GM23338 (cell line): ENCODE measurements around the gene IQSEC2.

Source experiments
- CREB1 ChIP-seq: fragments of 250-450 bp; sonication (Bioruptor Pico); IDR thresholded peaks from 2 replicates; pipeline ENCODE4 v1.5.0; 2020; ENCODE audit warnings: low read depth, mild to moderate bottlenecking, moderate library complexity
- EZH2 ChIP-seq: fragments of 200-600 bp; sonication (generic); IDR thresholded peaks from one replicate; pipeline ENCODE4 v1.8.0; 2017; ENCODE audit warnings: antibody characterized with exemption, mild to moderate bottlenecking, low read depth; ENCODE audit not compliant: unreplicated experiment
- JUNB ChIP-seq: IDR thresholded peaks from one replicate; pipeline ENCODE4 v1.6.1; 2016; ENCODE audit warnings: antibody characterized with exemption; ENCODE audit not compliant: unreplicated experiment
- TF ChIP-seq, protein P1 (sequence below), 2 experiments: fragments of 200-600 bp in 1 of 2; sonication (generic) in 1 of 2; conservative IDR thresholded peaks; 2 replicates each; pipeline versions ENCODE4 v1.5.1 to v1.6.1; 2016 to 2017; ENCODE audit warnings: antibody characterized with exemption in 2 of 2, low read depth in 2 of 2, mild to moderate bottlenecking in 2 of 2, moderate library complexity in 1 of 2
- TF ChIP-seq, protein P2 (sequence below): IDR thresholded peaks from one replicate; pipeline ENCODE4 v1.6.1; 2018; ENCODE audit warnings: antibody characterized with exemption; ENCODE audit not compliant: unreplicated experiment

DNA sequence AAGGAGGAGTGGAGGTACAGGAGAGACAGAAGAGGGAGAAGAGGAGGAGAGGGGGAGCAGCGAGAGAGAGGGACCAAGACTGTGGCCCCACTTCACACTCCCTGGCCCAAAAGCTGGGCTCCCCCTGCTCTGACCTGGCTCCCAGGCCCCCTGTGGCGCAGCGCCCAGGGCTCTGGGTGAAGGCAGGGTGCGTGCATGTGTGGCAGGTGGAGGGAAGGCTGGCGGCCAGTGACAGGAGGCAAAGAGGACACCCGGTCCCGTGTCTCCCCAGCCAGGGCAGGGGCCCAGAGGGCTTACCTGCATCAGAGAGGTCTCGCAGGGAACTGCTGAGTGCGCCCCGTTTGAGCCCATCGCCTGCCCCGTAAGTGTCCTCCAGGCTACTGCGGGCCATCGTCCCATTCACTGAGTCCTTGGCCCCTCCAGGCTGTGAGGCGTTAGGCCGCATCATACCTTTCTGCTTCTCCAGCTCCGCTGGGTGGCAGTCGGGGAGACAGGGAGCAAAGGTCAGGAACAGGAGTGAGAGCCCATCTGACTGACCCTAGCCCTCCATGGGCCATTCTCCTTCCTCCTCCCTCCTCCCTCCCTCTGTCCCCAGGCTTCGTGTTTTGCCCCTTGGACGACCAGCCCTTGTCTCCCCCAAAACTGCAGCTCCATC, 45.2 kb downstream of the IQSEC2 start:
- TF ChIP-seq, protein P1, sequence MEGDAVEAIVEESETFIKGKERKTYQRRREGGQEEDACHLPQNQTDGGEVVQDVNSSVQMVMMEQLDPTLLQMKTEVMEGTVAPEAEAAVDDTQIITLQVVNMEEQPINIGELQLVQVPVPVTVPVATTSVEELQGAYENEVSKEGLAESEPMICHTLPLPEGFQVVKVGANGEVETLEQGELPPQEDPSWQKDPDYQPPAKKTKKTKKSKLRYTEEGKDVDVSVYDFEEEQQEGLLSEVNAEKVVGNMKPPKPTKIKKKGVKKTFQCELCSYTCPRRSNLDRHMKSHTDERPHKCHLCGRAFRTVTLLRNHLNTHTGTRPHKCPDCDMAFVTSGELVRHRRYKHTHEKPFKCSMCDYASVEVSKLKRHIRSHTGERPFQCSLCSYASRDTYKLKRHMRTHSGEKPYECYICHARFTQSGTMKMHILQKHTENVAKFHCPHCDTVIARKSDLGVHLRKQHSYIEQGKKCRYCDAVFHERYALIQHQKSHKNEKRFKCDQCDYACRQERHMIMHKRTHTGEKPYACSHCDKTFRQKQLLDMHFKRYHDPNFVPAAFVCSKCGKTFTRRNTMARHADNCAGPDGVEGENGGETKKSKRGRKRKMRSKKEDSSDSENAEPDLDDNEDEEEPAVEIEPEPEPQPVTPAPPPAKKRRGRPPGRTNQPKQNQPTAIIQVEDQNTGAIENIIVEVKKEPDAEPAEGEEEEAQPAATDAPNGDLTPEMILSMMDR (conservative IDR thresholded peaks at IDR 0.05; ENCODE audit: low read depth in 2 of 2), result no peak
- TF ChIP-seq EZH2 (no peak), CREB1 (CRISPR knock-in tag) (no peak), JUNB (no peak)
- TF ChIP-seq, protein P2, sequence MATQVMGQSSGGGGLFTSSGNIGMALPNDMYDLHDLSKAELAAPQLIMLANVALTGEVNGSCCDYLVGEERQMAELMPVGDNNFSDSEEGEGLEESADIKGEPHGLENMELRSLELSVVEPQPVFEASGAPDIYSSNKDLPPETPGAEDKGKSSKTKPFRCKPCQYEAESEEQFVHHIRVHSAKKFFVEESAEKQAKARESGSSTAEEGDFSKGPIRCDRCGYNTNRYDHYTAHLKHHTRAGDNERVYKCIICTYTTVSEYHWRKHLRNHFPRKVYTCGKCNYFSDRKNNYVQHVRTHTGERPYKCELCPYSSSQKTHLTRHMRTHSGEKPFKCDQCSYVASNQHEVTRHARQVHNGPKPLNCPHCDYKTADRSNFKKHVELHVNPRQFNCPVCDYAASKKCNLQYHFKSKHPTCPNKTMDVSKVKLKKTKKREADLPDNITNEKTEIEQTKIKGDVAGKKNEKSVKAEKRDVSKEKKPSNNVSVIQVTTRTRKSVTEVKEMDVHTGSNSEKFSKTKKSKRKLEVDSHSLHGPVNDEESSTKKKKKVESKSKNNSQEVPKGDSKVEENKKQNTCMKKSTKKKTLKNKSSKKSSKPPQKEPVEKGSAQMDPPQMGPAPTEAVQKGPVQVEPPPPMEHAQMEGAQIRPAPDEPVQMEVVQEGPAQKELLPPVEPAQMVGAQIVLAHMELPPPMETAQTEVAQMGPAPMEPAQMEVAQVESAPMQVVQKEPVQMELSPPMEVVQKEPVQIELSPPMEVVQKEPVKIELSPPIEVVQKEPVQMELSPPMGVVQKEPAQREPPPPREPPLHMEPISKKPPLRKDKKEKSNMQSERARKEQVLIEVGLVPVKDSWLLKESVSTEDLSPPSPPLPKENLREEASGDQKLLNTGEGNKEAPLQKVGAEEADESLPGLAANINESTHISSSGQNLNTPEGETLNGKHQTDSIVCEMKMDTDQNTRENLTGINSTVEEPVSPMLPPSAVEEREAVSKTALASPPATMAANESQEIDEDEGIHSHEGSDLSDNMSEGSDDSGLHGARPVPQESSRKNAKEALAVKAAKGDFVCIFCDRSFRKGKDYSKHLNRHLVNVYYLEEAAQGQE, result no peak
